Activated naive CD4-positive, alpha-beta T cell treated with anti-CD3 and anti-CD28 coated beads, Interleukin-2, amount 50 U/mL, for 24 hours (primary cell): ENCODE results near the gene SLMAP.

Source experiments
- H3K27ac Mint-ChIP-seq: one replicate; pipeline ENCODE4 v1.8.0; 2021; ENCODE audit warnings: mild to moderate bottlenecking, mixed read lengths
- H3K27me3 Mint-ChIP-seq: one replicate; pipeline ENCODE4 v1.8.0; 2021; ENCODE audit warnings: mixed read lengths
- H3K36me3 Mint-ChIP-seq: one replicate; pipeline ENCODE4 v1.8.0; 2021; ENCODE audit warnings: mixed read lengths
- H3K4me1 Mint-ChIP-seq: one replicate; pipeline ENCODE4 v1.8.0; 2021; ENCODE audit warnings: mixed read lengths
- H3K4me3 Mint-ChIP-seq: one replicate; pipeline ENCODE4 v1.8.0; 2021; ENCODE audit warnings: mild to moderate bottlenecking, mixed read lengths
- H3K9me3 Mint-ChIP-seq: one replicate; pipeline ENCODE4 v1.8.0; 2021; ENCODE audit warnings: mixed read lengths

Gene SLMAP

DNA sequence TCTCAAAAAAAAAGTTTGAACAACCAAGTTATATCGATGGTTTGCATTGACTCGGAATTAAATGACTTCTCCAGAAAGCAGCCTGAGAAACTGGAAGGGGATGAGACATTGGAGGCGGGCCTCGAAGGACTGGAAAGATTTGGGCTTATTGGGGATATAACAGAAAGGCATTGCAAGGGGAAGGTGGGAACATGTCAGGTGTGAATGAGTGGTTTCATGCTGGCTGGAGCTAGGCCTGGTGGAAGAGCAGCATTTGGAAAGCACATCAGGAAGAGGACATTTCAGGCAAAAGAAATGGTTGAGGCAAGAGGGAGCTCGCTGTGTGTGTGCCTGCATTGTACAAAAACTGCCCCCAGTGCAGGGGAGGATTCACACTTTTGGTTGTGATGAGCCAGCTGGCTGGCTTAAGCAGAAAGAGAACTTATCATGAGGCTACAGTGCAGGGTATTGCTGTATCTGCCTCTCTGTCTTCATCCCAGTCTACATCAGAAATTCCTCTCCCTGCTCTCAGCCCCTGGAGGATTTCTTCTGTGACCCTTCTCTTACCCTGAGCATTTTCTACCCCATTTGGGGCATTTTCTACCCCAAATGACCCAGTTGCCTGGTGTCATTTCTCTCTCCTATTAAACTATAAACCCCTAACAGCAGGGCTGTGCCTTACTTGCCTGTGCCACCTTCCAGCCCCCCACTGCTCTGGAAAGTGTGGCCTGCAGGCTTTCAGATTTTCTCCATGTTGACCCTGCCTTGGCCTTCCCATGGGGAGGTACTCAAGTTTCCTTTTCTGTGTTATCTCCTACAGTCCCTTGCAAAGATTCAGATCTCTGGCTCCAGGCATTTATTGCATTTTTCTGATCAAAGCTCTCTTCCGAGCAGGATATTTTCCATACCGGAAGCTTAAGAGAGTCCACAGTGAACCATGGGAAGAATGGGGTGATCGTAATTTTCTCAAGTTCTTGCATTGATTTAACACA is 187.7 kb downstream of the SLMAP start:
- Mint-ChIP-seq H3K4me1 (no peaks in the 10 kb centered on the region), H3K4me3 (no peak overlapping the region), H3K9me3 (peaks cover 7% of the 10 kb centered on the region), H3K27me3 (peaks cover 4% of the 10 kb centered on the region), H3K36me3 (peaks cover 2% of the 10 kb centered on the region), H3K27ac (no peak overlapping the region)

DNA sequence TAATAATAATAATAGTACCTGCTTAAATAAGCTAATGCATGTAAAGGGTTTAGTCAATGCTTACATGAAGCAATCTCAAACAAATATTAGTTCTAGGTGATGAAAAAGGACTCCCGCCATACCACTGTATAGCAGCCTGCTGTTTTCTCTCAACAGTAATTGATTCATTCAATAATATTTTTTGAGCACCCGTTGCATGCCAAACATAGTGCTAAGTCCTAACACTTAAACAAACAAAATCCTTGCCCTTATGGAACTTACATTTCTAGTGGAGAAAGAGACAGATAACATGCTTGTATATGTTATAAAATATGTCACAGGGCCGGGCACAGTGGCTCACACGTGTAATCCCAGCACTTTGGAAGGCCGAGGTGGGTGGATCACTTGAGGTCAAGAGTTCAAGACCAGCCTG is 190.9 kb downstream of the SLMAP start:
- H3K27ac Mint-ChIP-seq, result no peak overlapping the region
- H3K4me1 Mint-ChIP-seq, result no peaks in the 10 kb centered on the region
- H3K36me3 Mint-ChIP-seq, result no peaks in the 10 kb centered on the region
- H3K4me3 Mint-ChIP-seq, result no peak overlapping the region
- H3K27me3 Mint-ChIP-seq, result peaks cover 5% of the 10 kb centered on the region
- peaks cover under 1% of the 10 kb centered on the region for H3K9me3 Mint-ChIP-seq

DNA sequence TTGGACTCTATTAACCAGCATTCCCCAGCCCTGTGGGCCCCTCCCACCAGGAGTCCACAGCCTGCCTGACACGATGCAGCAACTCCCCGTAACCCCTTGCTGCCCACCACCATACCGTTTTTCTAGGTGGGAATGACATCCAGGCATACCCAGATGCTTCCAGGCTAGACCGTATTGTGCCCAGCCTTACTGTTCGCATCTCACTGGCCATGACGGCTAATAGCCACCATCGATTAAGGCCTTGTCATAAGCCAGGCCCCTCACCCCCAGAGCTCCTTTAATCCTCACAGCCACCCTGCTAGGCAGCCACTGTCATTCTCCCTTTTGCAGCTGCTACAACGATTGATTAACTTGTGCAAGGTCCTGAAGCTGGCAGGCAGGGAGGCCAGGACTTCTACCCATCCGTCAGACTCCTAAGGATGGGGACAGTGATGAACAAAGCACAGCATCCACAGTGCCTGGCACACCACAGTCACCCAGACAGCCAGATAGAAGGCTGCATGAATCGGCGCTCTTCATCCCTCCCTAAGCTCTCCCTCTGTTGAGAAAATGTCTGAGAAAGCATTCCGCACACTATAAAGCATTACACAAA is 192.1 kb downstream of the SLMAP start:
- Mint-ChIP-seq H3K9me3 (no peaks in the 10 kb centered on the region), H3K27me3 (peaks cover 5% of the 10 kb centered on the region), H3K36me3 (no peaks in the 10 kb centered on the region)

DNA sequence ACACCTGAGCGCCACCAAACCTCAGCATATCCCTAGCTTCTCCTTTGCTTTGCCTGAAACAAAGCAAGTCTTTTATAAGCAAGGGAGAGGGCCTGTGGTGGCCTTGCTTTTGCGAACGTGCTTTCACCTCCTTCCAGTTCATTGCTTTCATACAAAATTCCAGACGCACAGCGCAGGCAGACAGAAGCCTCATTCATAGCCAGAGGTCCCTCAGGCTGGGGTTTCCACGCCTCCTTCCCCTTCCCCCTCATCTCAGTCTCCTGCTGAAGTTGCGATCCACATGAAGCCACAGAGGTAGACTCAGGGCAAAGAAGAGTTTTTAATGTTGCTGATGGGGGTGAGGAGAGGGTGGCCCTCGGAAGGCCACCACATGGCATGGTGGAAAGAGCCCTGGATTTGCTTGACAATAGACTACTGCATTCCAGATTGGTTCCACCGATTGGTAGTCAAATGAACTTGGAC is 192.7 kb downstream of the SLMAP start:
- Mint-ChIP-seq H3K9me3 (no peaks in the 10 kb centered on the region), H3K27me3 (peaks cover 5% of the 10 kb centered on the region), H3K36me3 (no peaks in the 10 kb centered on the region), H3K4me3 (no peak overlapping the region), H3K27ac (no peak overlapping the region), H3K4me1 (no peaks in the 10 kb centered on the region)

More for the DNA sequence above, 192.1 kb downstream of the SLMAP start:
- no peak overlapping the region for H3K4me3 Mint-ChIP-seq
- H3K27ac Mint-ChIP-seq, result no peak overlapping the region
- no peaks in the 10 kb centered on the region for H3K4me1 Mint-ChIP-seq

DNA sequence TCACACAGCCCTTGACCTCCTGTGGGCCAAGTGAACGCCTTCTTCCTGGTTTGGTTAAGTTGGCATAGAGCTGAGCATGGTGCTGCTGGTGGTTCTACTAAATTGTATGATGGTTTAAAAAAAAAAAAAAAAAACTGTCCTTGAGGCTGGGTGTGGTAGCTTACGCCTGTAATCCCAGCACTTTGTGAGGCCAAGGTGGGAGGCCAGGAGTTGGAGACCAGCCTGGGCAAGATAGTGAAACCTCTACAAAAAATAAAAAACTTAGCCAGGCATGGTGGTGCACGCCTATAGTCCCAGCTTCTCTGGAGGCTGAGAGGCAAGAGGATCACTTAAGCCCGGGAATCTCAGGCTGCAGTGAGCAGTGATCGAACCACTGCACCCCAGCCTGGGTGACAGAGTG is 193.2 kb downstream of the SLMAP start:
- no peak overlapping the region for H3K4me3 Mint-ChIP-seq
- no peak overlapping the region for H3K27ac Mint-ChIP-seq
- no peaks in the 10 kb centered on the region for H3K36me3 Mint-ChIP-seq
- H3K9me3 Mint-ChIP-seq, result no peaks in the 10 kb centered on the region
- H3K4me1 Mint-ChIP-seq, result no peaks in the 10 kb centered on the region
- H3K27me3 Mint-ChIP-seq, result peaks cover 5% of the 10 kb centered on the region

DNA sequence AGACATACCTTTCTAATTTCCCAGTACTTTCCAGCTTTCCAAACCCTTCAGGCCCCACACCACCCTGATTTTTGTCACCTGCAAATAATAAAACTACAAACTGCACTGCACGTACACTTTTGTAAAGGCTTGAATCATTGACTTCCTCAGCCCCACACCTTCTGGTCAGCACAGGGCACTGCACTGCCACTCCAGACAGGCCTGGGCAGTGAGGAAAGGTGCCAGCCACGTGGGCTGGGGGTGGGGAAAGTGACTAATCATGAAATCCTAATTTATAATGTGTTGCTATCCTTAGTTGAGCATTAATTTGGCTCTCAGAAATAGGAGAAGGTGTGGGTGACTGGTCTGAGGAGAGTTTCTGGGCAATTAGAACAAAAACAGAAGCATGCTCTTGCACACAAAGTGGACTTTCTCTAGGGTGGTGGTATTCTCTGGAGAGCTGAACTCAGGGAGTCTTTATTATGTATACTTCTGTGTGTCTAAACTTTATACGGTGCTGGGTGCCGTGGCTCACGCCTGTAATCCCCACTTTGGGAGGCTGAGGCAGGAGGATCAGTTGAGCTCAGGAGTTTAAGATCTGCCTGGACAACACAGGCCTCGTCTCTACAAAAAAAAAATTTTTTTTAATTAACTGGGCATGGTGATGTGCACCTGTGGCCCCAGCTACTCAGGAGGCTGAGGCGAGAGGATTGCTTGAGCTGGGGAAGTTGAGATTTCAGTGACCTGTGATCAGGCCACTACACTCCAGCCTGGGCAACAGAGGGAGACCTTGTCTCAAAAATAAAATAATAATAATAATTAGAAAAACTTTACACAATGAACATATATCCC is 193.9 kb downstream of the SLMAP start:
- no peak overlapping the region for H3K27ac Mint-ChIP-seq

DNA sequence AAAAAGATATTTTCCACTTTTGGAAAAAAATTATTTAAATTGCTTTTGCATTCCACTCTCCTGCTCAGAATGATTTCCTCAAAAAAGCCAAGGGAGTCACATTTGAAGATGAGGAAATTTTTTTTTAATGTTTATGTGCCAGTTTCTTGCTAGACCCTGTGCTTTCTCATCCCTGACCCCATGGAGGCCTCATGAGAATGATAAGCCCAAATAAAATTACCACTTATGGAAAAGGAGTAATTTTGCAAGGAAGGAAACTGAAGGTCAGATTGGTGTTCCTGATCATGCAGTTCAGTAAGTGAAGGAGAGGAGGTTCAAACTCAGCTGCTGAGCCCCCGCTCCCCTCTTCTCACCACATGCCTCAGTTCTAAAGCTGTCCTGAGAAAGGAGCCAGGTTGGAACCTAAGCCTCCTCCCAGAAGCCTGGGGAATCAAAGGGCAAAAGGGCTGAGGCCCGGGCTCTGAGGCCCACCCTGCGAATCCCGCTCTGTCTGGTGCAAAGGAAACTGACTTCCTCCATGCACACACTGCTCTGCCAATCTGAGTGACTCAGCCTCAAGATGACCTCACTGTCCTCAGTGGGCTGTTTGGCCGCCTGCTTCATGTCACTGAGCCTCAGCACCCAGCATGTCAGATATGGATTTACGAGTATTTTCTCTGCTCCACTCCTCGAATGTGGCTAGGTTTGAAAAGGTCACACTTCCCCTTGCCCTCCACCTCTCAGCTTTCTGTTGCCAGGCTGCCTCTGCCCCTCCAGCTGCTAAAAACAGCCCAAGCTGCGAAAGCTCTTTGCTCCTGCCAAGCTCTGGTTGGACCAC is 195.2 kb downstream of the SLMAP start:
- no peaks in the 10 kb centered on the region for H3K4me1 Mint-ChIP-seq
- peaks cover 5% of the 10 kb centered on the region for H3K27me3 Mint-ChIP-seq
- H3K36me3 Mint-ChIP-seq, result no peaks in the 10 kb centered on the region
- H3K27ac Mint-ChIP-seq, result no peak overlapping the region
- no peak overlapping the region for H3K4me3 Mint-ChIP-seq
- H3K9me3 Mint-ChIP-seq, result no peaks in the 10 kb centered on the region

More for the DNA sequence above, 193.9 kb downstream of the SLMAP start:
- H3K4me3 Mint-ChIP-seq, result no peak overlapping the region
- peaks cover 5% of the 10 kb centered on the region for H3K27me3 Mint-ChIP-seq
- H3K9me3 Mint-ChIP-seq, result no peaks in the 10 kb centered on the region
- no peaks in the 10 kb centered on the region for H3K4me1 Mint-ChIP-seq
- no peaks in the 10 kb centered on the region for H3K36me3 Mint-ChIP-seq

DNA sequence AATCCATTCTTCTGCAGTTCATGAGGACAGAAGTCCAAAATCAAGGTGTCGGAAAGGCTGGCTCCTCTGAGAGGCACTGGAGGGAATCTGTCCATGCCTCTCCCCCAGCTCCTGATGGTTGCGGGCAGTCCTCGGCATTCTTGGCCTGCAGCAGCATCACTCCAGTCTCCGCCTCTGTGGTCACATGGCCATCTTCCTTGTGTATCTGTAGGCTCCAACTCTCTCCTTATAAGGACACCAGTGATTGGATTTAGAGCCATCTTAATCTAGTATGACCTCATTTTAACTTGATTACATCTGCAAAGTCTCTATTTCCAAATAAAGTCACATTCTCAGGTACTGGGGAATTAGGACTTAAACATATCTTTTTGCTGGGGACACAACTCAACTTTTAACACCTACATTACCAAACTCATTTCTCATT is 196.1 kb downstream of the SLMAP start:
- H3K27ac Mint-ChIP-seq, result no peak overlapping the region
- H3K36me3 Mint-ChIP-seq, result no peaks in the 10 kb centered on the region
- no peaks in the 10 kb centered on the region for H3K4me1 Mint-ChIP-seq
- H3K27me3 Mint-ChIP-seq, result peaks cover 5% of the 10 kb centered on the region
- H3K4me3 Mint-ChIP-seq, result no peak overlapping the region
- H3K9me3 Mint-ChIP-seq, result no peaks in the 10 kb centered on the region

DNA sequence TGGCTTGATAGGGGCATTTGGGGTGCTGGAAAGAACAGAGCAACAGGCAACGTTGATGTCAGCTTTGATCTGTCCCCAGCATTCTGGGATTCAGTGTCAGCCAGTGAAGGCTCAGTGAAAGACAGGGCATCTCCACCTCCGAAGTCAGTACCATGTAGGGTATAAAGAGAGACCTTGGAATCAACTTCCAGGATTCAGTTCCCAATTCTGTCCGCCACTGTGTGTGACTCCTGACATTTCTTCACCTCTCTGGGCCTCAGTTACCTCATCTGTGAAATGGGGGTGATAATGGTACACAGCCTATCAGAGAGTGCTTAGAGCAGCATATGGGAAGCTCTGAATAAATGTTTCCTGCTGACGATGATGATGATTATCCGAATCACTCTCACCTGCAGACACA is 196.5 kb downstream of the SLMAP start:
- Mint-ChIP-seq H3K4me1 (no peaks in the 10 kb centered on the region), H3K36me3 (no peaks in the 10 kb centered on the region), H3K27ac (no peak overlapping the region), H3K27me3 (peaks cover 5% of the 10 kb centered on the region), H3K9me3 (no peaks in the 10 kb centered on the region), H3K4me3 (no peak overlapping the region)

DNA sequence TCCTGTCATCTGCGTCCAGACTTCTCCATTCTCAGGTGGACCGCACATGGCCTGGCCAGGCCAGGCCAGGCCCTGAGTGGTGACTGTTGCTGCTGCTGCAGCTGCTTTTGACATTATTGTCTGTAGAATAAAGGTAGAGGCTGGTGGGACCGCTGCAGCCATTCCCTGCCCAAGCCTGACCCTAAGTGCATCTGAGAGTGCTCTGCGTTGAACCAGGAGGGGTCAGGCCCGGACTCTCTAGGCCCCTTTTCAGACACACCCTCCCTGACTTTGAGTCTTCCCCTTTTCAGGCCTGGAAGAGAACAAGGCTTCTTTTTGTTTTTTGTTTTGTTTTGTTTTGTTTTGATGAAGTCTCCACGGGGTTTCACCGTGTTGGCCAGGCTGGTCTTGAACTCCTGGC is 197.5 kb downstream of the SLMAP start:
- Mint-ChIP-seq H3K4me1 (no peaks in the 10 kb centered on the region), H3K27me3 (peaks cover 2% of the 10 kb centered on the region), H3K9me3 (no peaks in the 10 kb centered on the region), H3K36me3 (no peaks in the 10 kb centered on the region), H3K4me3 (no peak overlapping the region), H3K27ac (no peak overlapping the region)

DNA sequence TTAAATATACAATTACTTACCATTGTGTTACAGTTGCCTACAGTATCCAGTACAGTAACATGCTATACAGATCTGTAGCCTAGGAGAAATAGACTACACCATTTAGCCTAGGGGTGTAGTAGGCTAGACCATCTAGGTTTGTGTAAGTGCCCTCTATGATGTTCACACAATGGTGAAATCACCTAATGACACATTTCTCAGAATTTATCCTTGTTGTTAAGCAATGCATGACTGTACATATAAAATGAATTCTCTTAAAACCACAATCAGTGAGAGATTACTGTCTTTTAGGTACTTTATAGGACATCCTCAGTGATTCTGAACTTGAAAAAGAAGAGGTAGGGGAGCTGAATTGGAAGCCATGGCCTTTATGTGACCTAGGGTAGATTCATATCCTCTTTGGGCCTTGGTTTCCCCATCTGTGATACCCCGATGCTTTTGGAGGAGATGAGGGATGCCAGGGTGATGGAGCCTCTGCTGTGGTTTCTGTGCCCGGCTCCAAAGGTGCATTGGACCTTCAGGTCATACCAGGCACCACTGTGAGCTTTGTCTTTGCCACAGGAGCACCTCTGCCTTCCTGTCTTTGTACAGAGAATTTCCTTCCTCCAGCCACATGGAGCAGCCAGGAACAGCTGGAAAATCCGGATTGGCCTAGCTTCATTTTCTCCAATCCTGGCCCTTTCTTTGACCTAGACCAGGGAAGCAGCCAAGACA is 200.2 kb downstream of the SLMAP start:
- H3K4me3 Mint-ChIP-seq, result no peak overlapping the region
- H3K27ac Mint-ChIP-seq, result no peak overlapping the region
- H3K4me1 Mint-ChIP-seq, result no peaks in the 10 kb centered on the region
- H3K36me3 Mint-ChIP-seq, result no peaks in the 10 kb centered on the region
- no peaks in the 10 kb centered on the region for H3K27me3 Mint-ChIP-seq
- H3K9me3 Mint-ChIP-seq, result no peaks in the 10 kb centered on the region

DNA sequence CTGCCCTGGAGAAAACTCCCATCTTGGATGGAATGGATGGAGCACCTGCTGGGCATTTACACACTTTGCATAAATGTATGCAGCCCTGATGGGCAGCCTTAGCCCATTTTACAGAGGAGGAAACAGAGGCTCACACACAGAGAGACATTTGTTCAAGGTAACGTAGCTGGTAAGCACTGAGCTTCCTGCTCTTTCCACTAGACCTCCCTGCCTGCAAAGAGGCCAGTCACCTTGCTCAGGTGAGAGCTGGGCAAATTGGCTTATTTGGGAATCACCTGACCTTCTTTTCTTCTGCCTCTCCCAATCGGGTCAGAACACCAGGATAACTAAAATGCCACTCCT is 200.7 kb downstream of the SLMAP start:
- H3K4me1 Mint-ChIP-seq, result no peaks in the 10 kb centered on the region
- no peak overlapping the region for H3K27ac Mint-ChIP-seq
- H3K27me3 Mint-ChIP-seq, result no peaks in the 10 kb centered on the region
- no peaks in the 10 kb centered on the region for H3K9me3 Mint-ChIP-seq
- H3K4me3 Mint-ChIP-seq, result no peak overlapping the region
- no peaks in the 10 kb centered on the region for H3K36me3 Mint-ChIP-seq

DNA sequence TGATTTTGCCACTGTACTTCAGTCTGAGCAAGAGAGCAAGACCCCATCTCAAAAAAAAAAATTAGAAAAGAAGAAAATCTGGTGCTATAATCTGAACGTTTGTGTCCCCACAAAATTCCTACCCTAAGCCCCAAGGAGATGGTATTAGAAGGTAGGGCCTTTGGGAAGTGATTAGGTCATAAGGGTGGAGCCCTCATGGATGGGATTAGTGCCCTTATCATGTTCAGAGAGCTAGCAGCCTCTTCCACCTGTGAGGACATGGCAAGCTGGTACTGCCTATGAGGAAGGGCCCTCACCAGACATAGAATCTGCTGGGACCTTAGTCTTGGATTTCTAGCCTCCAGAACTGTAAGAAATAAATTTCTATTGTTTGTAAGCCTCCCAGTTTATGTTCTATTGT is 201.7 kb downstream of the SLMAP start:
- no peaks in the 10 kb centered on the region for H3K36me3 Mint-ChIP-seq
- no peaks in the 10 kb centered on the region for H3K9me3 Mint-ChIP-seq
- no peaks in the 10 kb centered on the region for H3K27me3 Mint-ChIP-seq
- no peaks in the 10 kb centered on the region for H3K4me1 Mint-ChIP-seq
- H3K27ac Mint-ChIP-seq, result no peak overlapping the region
- no peak overlapping the region for H3K4me3 Mint-ChIP-seq

DNA sequence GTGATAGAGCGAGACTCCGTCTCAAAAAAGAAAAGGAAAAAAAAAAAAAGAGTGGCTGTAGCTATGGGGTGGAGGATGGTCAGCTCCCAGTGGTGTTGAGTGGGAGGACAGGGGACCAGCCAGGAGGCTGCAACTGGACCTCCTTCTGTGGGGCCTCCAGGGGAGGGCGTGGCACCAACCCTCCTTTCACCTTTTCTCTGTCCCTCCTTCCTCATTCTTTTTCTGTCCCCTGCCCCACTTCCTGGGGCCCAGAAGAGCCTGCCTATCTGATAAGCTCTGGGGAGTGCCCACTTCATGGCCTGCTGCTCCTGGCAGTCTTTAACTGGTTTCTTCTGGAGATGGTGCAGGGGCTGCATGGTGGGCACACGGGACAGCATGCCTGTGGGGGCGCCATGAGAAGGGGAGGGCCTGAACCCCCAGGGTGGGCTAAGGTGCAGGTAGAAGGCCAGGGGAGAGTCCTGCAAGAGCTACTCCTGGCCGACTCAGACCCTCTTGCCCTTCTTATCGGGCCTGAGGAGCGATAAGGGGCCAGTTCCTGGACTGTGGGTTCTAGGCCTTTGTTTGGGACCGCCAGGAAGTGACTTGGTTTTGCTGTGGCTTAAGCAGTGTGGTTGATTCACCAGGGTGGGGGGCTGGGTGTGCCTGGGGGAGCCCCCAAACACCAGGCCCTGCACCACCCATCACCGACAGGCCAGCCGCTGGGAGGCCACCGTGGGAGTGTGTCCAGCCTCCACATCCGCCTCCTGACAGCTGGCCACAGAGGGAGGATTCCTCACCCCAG is 202.7 kb downstream of the SLMAP start:
- H3K27ac Mint-ChIP-seq, result peak overlapping the region; percentile 68
- H3K4me3 Mint-ChIP-seq, result no peak overlapping the region
- no peaks in the 10 kb centered on the region for H3K4me1 Mint-ChIP-seq

More for the DNA sequence above, 202.7 kb downstream of the SLMAP start:
- H3K9me3 Mint-ChIP-seq, result no peaks in the 10 kb centered on the region
- no peaks in the 10 kb centered on the region for H3K36me3 Mint-ChIP-seq
- no peaks in the 10 kb centered on the region for H3K27me3 Mint-ChIP-seq
